ENCODE measurements around the gene RPH3AL. TPM values are rescaled to one million over a fixed set of nuclear protein-coding genes. Genes with fewer than 3 reads are reported as not detected.
"Not testable (repeated sequence)": the region's sequence is repeated elsewhere in the genome, so short reads cannot be mapped to it uniquely, and the experiment has no call there.

The RPH3AL gene
- total RNA-seq, 4 donors from 2014 or later, result 6.3 to 14.4 (median 10.8) TPM

DNA sequence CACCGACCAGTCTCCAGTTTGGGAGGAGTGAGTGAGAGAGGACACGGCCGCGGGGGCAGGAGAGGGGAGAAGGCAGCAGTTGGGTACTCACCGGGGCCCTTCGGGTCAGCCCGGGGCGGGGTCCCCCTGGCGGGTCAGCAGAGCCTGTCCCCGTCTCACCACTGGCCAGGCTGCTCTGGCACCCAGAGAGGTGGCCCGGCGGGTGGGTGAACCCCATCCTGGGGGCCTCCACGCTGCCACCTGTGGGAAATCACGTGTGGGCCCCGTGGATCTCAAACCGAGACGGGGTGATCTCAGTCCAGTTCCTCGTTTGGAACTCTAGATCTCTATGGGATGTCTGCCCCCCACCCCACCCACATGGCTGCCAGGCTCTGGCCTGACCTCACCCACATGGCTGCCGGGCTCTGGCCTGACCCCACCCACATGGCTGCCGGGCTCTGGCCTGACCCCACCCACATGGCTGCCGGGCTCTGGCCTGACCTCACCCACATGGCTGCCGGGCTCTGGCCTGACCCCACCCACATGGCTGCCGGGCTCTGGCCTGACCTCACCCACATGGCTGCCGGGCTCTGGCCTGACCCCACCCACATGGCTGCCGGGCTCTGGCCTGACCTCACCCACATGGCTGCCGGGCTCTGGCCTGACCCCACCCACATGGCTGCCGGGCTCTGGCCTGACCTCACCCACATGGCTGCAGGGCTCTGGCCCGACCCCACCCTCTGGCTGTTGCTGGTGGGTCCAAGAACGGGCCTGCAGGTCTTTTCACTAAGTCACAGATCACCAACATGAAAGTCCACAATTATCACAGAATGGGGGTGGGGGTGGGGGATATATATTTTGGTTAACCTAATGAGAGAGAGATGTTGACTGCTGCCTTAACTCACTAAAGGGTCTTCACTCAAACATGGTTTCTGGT lies 136.8 kb downstream of the RPH3AL start:
- H3K27me3 ChIP-seq; ATAC-seq; H3K9me3 ChIP-seq; in situ Hi-C loops (cut with MboI; ENCODE audit: low sequenced_read_pairs in 4 of 4); H3K36me3 ChIP-seq; intact Hi-C loops (cut with DNase I; ENCODE audit: low total_unique reads); DNase-seq; H3K4me1 ChIP-seq: not testable (repeated sequence)
- Histone ChIP-seq H3K27ac (peak overlapping the region in 1 of 4 donors; percentile 81), H3K4me3 (peak overlapping the region in 1 of 4 donors; percentile 64)
- TF ChIP-seq POLR2A (IDR thresholded peaks at IDR 0.05), result peak in 1 of 2 donors; percentile 24

DNA sequence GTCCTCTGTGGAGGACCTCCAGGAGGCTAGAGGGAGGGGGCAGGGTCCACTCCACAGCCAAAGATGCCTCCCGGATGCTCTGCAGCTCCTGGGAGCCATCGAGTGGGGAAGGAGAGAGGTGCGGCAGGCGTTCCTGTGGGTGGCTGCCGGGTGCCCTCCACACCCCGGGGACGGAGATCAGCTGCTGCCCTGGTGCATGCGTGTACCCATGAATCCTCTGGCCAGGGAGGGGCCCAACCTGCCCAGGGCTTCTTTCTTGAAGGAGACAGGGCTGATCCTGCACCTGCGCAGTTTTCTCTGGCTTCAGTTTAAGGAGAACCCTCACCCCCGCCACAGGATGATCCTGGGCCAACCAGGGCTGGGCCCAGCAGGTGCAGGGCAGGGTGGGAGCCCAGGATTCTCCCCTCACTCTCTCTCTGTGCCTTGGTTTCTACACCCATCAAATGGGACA lies 137.7 kb downstream of the RPH3AL start:
- H3K27ac ChIP-seq, result peak overlapping the region in 1 of 4 donors; percentile 81
- TF ChIP-seq POLR2A (IDR thresholded peaks at IDR 0.05), result no peak
- TF ChIP-seq, protein P1, sequence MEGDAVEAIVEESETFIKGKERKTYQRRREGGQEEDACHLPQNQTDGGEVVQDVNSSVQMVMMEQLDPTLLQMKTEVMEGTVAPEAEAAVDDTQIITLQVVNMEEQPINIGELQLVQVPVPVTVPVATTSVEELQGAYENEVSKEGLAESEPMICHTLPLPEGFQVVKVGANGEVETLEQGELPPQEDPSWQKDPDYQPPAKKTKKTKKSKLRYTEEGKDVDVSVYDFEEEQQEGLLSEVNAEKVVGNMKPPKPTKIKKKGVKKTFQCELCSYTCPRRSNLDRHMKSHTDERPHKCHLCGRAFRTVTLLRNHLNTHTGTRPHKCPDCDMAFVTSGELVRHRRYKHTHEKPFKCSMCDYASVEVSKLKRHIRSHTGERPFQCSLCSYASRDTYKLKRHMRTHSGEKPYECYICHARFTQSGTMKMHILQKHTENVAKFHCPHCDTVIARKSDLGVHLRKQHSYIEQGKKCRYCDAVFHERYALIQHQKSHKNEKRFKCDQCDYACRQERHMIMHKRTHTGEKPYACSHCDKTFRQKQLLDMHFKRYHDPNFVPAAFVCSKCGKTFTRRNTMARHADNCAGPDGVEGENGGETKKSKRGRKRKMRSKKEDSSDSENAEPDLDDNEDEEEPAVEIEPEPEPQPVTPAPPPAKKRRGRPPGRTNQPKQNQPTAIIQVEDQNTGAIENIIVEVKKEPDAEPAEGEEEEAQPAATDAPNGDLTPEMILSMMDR (IDR thresholded peaks at IDR 0.05 in 4 of 5, conservative IDR thresholded peaks at IDR 0.05 in 1 of 5), result no peak

GRCh38 chr17:213286-214105 lies 139.1 kb downstream of the RPH3AL start:
- DNase-seq (no peak), ATAC-seq (no peak)
- Histone ChIP-seq H3K4me1 (no peaks in the 10 kb centered on the region), H3K9me3 (no peaks in the 10 kb centered on the region), H3K27me3 (no peaks in the 10 kb centered on the region), H3K36me3 (no peaks in the 10 kb centered on the region), H3K4me3 (no peak overlapping the region), H3K27ac (no peak overlapping the region)
- in situ Hi-C loops (cut with MboI; ENCODE audit: low sequenced_read_pairs in 4 of 4), result no loop called here
- TF ChIP-seq POLR2A (IDR thresholded peaks at IDR 0.05), result no peak
- TF ChIP-seq, protein P1 (IDR thresholded peaks at IDR 0.05 in 4 of 5, conservative IDR thresholded peaks at IDR 0.05 in 1 of 5), result no peak
- intact Hi-C loops (cut with DNase I; ENCODE audit: low total_unique reads), result no loop called here

More for the DNA sequence above, 137.7 kb downstream of the RPH3AL start:
- Histone ChIP-seq H3K36me3 (no peaks in the 10 kb centered on the region), H3K4me3 (peak overlapping the region in 1 of 4 donors; percentile 64), H3K9me3 (no peaks in the 10 kb centered on the region), H3K27me3 (no peaks in the 10 kb centered on the region), H3K4me1 (no peaks in the 10 kb centered on the region)
- ATAC-seq (no peak), DNase-seq (no peak)
- intact Hi-C loops (cut with DNase I; ENCODE audit: low total_unique reads), result no loop called here
- in situ Hi-C loops (cut with MboI; ENCODE audit: low sequenced_read_pairs in 4 of 4), result no loop called here

DNA sequence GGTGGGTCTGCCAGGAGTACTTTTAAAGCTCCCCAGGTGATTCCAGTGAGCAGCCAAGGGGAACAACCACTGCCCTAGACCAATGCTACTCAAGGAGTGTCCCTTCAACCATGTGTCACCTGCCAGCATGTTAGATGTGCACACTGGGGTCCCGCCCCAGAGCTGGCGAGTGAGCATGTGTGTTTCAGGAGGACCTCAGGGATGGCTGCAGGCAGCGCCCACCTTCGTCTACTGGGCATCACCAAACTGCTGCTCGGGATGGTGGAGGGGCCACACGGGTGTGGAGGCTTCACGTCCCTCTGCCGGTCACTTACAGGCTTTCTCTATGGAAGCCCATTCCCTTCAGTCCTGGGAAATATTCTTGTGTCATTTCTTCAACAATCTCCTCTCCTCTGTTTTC lies 142.2 kb downstream of the RPH3AL start:
- intact Hi-C loops (cut with DNase I; ENCODE audit: low total_unique reads), result no loop called here
- no peaks in the 10 kb centered on the region for H3K4me1 ChIP-seq
- no peak overlapping the region for H3K4me3 ChIP-seq
- H3K27me3 ChIP-seq, result no peaks in the 10 kb centered on the region
- ATAC-seq (no peak), DNase-seq (no peak)
- no peaks in the 10 kb centered on the region for H3K9me3 ChIP-seq
- in situ Hi-C loops (cut with MboI; ENCODE audit: low sequenced_read_pairs in 4 of 4), result no loop called here
- no peaks in the 10 kb centered on the region for H3K36me3 ChIP-seq
- H3K27ac ChIP-seq, result no peak overlapping the region
- TF ChIP-seq, protein P1 (IDR thresholded peaks at IDR 0.05 in 4 of 5, conservative IDR thresholded peaks at IDR 0.05 in 1 of 5), result no peak
- TF ChIP-seq POLR2A (IDR thresholded peaks at IDR 0.05), result no peak

- no peaks in the 10 kb centered on the region for H3K9me3 ChIP-seq
- in situ Hi-C loops (cut with MboI; ENCODE audit: low sequenced_read_pairs in 4 of 4), result no loop called here
- no peaks in the 10 kb centered on the region for H3K36me3 ChIP-seq
- no peak overlapping the region for H3K4me3 ChIP-seq
- intact Hi-C loops (cut with DNase I; ENCODE audit: low total_unique reads), result no loop called here
- DNase-seq (no peak), ATAC-seq (no peak)
- no peak overlapping the region for H3K27ac ChIP-seq
- no peaks in the 10 kb centered on the region for H3K27me3 ChIP-seq
- no peaks in the 10 kb centered on the region for H3K4me1 ChIP-seq
- TF ChIP-seq, protein P1 (IDR thresholded peaks at IDR 0.05 in 4 of 5, conservative IDR thresholded peaks at IDR 0.05 in 1 of 5), result no peak
- TF ChIP-seq POLR2A (IDR thresholded peaks at IDR 0.05), result no peak
Observed at GRCh38 chr17:208429-208828, 144.2 kb downstream of the RPH3AL start.

Measured in gastrocnemius medialis (tissue), 4 donors.